UCSD-AML1 (cell line): Measurements from ENCODE around the gene LRIT2.

Source experiments
- DNase-seq: peaks from one replicate; lab custom pipeline; 2025; ENCODE audit not compliant: unreplicated experiment; lab: John Stamatoyannopoulos, UW

LRIT2 gene

GRCh38 chr10:84205853-84206525 lies 19.4 kb downstream of the LRIT2 start:
- no peak for DNase-seq

GRCh38 chr10:84205049-84205852 lies 20.1 kb downstream of the LRIT2 start:
- peak; percentile 64 for DNase-seq

- DNase-seq: no peak
Observed at GRCh38 chr10:84204610-84205009, 20.7 kb downstream of the LRIT2 start.

- DNase-seq: no peak
Observed at GRCh38 chr10:84204122-84204521, 21.2 kb downstream of the LRIT2 start.

GRCh38 chr10:84202349-84202748 lies 23.0 kb downstream of the LRIT2 start:
- no peak for DNase-seq

GRCh38 chr10:84201682-84202081 lies 23.7 kb downstream of the LRIT2 start:
- DNase-seq: no peak

- no peak for DNase-seq
Observed at GRCh38 chr10:84201244-84201606, 24.1 kb downstream of the LRIT2 start.

- DNase-seq: no peak
Observed at GRCh38 chr10:84200537-84201243, 24.7 kb downstream of the LRIT2 start.

- no peak for DNase-seq
Observed at GRCh38 chr10:84198206-84198915, 27.0 kb downstream of the LRIT2 start.

- no peak for DNase-seq
Observed at GRCh38 chr10:84197643-84198042, 27.7 kb downstream of the LRIT2 start.

GRCh38 chr10:84196941-84197340 lies 28.4 kb downstream of the LRIT2 start:
- DNase-seq: no peak

- DNase-seq: no peak
Observed at GRCh38 chr10:84196083-84196482, 29.3 kb downstream of the LRIT2 start.

- DNase-seq: no peak
Observed at GRCh38 chr10:84195044-84195830, 30.1 kb downstream of the LRIT2 start.

- no peak for DNase-seq
Observed at GRCh38 chr10:84194424-84195043, 30.8 kb downstream of the LRIT2 start, which contains the start of gene CDHR1. Gene CDHR1, plus strand, starts transcription at chr10:84194537. Its CDS starts 224 bp downstream, at chr10:84194761.

- DNase-seq: no peak
Observed at GRCh38 chr10:84193846-84194423, 31.4 kb downstream of the LRIT2 start.

- no peak for DNase-seq
Observed at GRCh38 chr10:84193327-84193726, 32.0 kb downstream of the LRIT2 start.

- DNase-seq: no peak
Observed at GRCh38 chr10:84191106-84191505, 34.2 kb downstream of the LRIT2 start.

- DNase-seq: no peak
Observed at GRCh38 chr10:84190621-84191020, 34.7 kb downstream of the LRIT2 start.

GRCh38 chr10:84188815-84189214 lies 36.5 kb downstream of the LRIT2 start:
- DNase-seq: no peak
